Prostate gland (tissue), 2 donors: Measurements from ENCODE around the gene SLC4A2.
"Not testable (repeated sequence)": the region's sequence is repeated elsewhere in the genome, so short reads cannot be mapped to it uniquely, and the experiment has no call there.

Experiments
- CTCF ChIP-seq, 4 experiments: fragments of 200-600 bp in 2 of 4; fragments of 450-650 bp in 2 of 4; sonication (generic) in 2 of 4; IDR thresholded peaks; 1 replicate in 3 of 4; 2 replicates in 1 of 4; pipeline ENCODE4 v1.5.1; 2016 to 2019; ENCODE audit warnings: antibody characterized with exemption in 4 of 4, mild to moderate bottlenecking in 2 of 4, moderate library complexity in 2 of 4
- POLR2A ChIP-seq: fragments of 450-650 bp; IDR thresholded peaks from one replicate; pipeline ENCODE4 v1.6.1; 2016; ENCODE audit warnings: antibody characterized with exemption, mild to moderate bottlenecking
- POLR2AphosphoS5 ChIP-seq: sonication (generic); formaldehyde crosslinking; IDR thresholded peaks from one replicate; pipeline ENCODE4 v1.6.1; 2017; ENCODE audit warnings: antibody characterized with exemption

- TF ChIP-seq POLR2A: peak; percentile 33
- not testable (repeated sequence) for TF ChIP-seq CTCF (IDR thresholded peaks at IDR 0.05); POLR2AphosphoS5
Measured at GRCh38 chr7:151027728-151028130, 31.7 kb upstream of the SLC4A2 start.
